VCaP (cell line): ENCODE data around the gene DNASE2.
"Not testable (repeated sequence)": the region's sequence is repeated elsewhere in the genome, so short reads cannot be mapped to it uniquely, and the experiment has no call there.

Experiments
- H3K27ac ChIP-seq: fragments of 450-650 bp; 2 replicates; pipeline ENCODE4 v1.5.1; 2017
- CTCF ChIP-seq: fragments of 450-650 bp; conservative IDR thresholded peaks from 2 replicates; pipeline ENCODE4 v1.5.1; 2017; ENCODE audit warnings: mild to moderate bottlenecking, moderate library complexity

DNASE2 gene

GRCh38 chr19:12847159-12848139 lies 33.8 kb downstream of the DNASE2 start:
- TF ChIP-seq CTCF = peak; percentile 98
- H3K27ac ChIP-seq = peak overlapping the region; percentile 44; the same call in 1 of the 2 replicates

- H3K27ac ChIP-seq = not testable (repeated sequence)
Measured at GRCh38 chr19:12846613-12847012, 34.6 kb downstream of the DNASE2 start.

GRCh38 chr19:12843999-12844732 lies 37.1 kb downstream of the DNASE2 start:
- no peak overlapping the region for H3K27ac ChIP-seq
- TF ChIP-seq CTCF = no peak

- TF ChIP-seq CTCF = no peak
Measured at GRCh38 chr19:12843328-12843727, 37.9 kb downstream of the DNASE2 start.

GRCh38 chr19:12842511-12842910 lies 38.7 kb downstream of the DNASE2 start:
- no peak for TF ChIP-seq CTCF
- H3K27ac ChIP-seq = no peak overlapping the region

More at GRCh38 chr19:12843328-12843727, 37.9 kb downstream of the DNASE2 start:
- H3K27ac ChIP-seq = no peak overlapping the region

- TF ChIP-seq CTCF = no peak
- H3K27ac ChIP-seq = no peak overlapping the region
Measured at GRCh38 chr19:12841094-12841493, 40.2 kb downstream of the DNASE2 start.

GRCh38 chr19:12840091-12841079 lies 40.9 kb downstream of the DNASE2 start:
- no peak for TF ChIP-seq CTCF
- no peak overlapping the region for H3K27ac ChIP-seq
